Gastroesophageal sphincter (tissue), 3 donors: ENCODE data around the gene ADPGK.

Experiments used
- EP300 ChIP-seq: sonication (generic); formaldehyde crosslinking; IDR thresholded peaks from one replicate; pipeline ENCODE4 v1.6.1; 2017; ENCODE audit warnings: antibody characterized with exemption, mild to moderate bottlenecking
- POLR2A ChIP-seq, 2 donors: fragments of 450-650 bp; IDR thresholded peaks; one replicate each; pipeline ENCODE4 v1.6.1; 2017; ENCODE audit warnings: antibody characterized with exemption in 2 of 2, mild to moderate bottlenecking in 2 of 2, moderate library complexity in 1 of 2
- TF ChIP-seq, protein P1 (sequence below), 4 experiments: fragments of 200-600 bp in 2 of 4; fragments of 450-650 bp in 2 of 4; sonication (generic) in 1 of 4; IDR thresholded peaks; one replicate each; pipeline ENCODE4 v1.5.1; 2017 to 2019; ENCODE audit warnings: antibody characterized with exemption in 4 of 4, mild to moderate bottlenecking in 2 of 4, moderate library complexity in 2 of 4

DNA sequence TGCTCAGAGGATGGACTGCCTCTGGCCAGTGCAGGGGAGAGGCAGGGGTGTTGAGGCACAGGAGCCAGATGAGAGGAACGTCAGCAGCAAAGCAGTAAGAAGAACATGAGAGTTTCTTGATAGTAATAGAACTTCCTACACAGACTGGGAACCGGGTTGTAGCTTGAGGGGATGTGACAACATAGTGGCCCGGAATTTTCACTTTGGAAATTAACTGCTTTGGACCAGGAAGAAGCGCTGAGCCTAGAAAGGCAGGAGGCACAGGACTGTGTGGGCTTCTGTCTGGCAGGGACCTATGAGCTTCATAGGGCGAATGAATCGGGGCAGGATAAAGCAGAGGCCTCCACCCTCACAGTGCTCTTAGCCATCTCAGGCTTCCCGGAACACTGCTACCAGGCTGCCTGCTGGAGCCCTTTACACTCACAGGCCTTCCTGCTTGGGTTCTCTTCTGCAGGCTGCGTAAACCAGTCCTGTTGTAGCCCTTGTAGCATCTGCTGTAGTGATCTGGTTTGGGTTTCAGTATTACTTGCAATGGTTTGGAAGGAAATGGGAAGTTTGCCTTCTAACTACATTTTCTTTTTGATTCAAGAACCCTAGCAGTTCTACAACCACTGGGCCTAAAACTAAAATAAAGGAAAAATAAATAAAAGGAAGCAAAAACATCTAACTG lies 3.3 kb upstream of the ADPGK start:
- TF ChIP-seq, protein P1, sequence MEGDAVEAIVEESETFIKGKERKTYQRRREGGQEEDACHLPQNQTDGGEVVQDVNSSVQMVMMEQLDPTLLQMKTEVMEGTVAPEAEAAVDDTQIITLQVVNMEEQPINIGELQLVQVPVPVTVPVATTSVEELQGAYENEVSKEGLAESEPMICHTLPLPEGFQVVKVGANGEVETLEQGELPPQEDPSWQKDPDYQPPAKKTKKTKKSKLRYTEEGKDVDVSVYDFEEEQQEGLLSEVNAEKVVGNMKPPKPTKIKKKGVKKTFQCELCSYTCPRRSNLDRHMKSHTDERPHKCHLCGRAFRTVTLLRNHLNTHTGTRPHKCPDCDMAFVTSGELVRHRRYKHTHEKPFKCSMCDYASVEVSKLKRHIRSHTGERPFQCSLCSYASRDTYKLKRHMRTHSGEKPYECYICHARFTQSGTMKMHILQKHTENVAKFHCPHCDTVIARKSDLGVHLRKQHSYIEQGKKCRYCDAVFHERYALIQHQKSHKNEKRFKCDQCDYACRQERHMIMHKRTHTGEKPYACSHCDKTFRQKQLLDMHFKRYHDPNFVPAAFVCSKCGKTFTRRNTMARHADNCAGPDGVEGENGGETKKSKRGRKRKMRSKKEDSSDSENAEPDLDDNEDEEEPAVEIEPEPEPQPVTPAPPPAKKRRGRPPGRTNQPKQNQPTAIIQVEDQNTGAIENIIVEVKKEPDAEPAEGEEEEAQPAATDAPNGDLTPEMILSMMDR (IDR thresholded peaks at IDR 0.05), result no peak
- TF ChIP-seq EP300 (no peak), POLR2A (IDR thresholded peaks at IDR 0.05) (no peak)
